IgD-negative memory B cell (primary cell): ENCODE data around the gene SMTN. TPM values are rescaled to one million over a fixed set of nuclear protein-coding genes. Genes with fewer than 3 reads are reported as not detected.

Experiments used
- H3K27ac Mint-ChIP-seq, 3 donors: one replicate each; pipeline ENCODE4 v1.8.0; 2020 to 2022; ENCODE audit warnings: mild to moderate bottlenecking in 3 of 3, mixed read lengths in 3 of 3, moderate library complexity in 1 of 3
- H3K27me3 Mint-ChIP-seq: one replicate; pipeline ENCODE4 v1.8.0; 2021; ENCODE audit warnings: mixed read lengths
- H3K36me3 Mint-ChIP-seq: one replicate; pipeline ENCODE4 v1.8.0; 2020; ENCODE audit warnings: mild to moderate bottlenecking, mixed read lengths
- H3K4me1 Mint-ChIP-seq, 3 donors: one replicate each; pipeline ENCODE4 v1.8.0; 2020 to 2022; ENCODE audit warnings: mixed read lengths in 3 of 3, mild to moderate bottlenecking in 1 of 3
- H3K4me3 Mint-ChIP-seq, 4 donors: one replicate each; pipeline ENCODE4 v1.8.0; 2020 to 2022; ENCODE audit warnings: mild to moderate bottlenecking in 4 of 4, mixed read lengths in 4 of 4, moderate library complexity in 3 of 4
- H3K9me3 Mint-ChIP-seq, 3 donors: one replicate each; pipeline ENCODE4 v1.8.0; 2020 to 2021; ENCODE audit warnings: mixed read lengths in 3 of 3, mild to moderate bottlenecking in 1 of 3
- polyA plus RNA-seq: library from polyadenylated mRNA; unstranded; fragments of 300-500 nt; fragmentation: Illumina TruSeq; gene quantifications from one replicate; pipeline ENCODE4 v1.2.3, GENCODE V29; 2021

Gene SMTN
- polyA plus RNA-seq, 1 donor from 2014 or later, result 6.0 TPM

GRCh38 chr22:31130873-31131272, 49.8 kb downstream of the SMTN start:
- Mint-ChIP-seq H3K27me3 (no peaks in the 10 kb centered on the region), H3K9me3 (no peaks in the 10 kb centered on the region), H3K27ac (no peak overlapping the region), H3K4me3 (no peak overlapping the region), H3K36me3 (no peaks in the 10 kb centered on the region), H3K4me1 (peaks cover 0 to 4% (median 2%) of the 10 kb centered on the region in 3 donors)

- Mint-ChIP-seq H3K9me3 (no peaks in the 10 kb centered on the region), H3K27ac (no peak overlapping the region), H3K27me3 (peaks cover 2% of the 10 kb centered on the region), H3K36me3 (no peaks in the 10 kb centered on the region), H3K4me1 (peaks cover 0 to 2% (median 0%) of the 10 kb centered on the region in 3 donors), H3K4me3 (no peak overlapping the region)
Observed at GRCh38 chr22:31133911-31134310, 52.8 kb downstream of the SMTN start.

DNA sequence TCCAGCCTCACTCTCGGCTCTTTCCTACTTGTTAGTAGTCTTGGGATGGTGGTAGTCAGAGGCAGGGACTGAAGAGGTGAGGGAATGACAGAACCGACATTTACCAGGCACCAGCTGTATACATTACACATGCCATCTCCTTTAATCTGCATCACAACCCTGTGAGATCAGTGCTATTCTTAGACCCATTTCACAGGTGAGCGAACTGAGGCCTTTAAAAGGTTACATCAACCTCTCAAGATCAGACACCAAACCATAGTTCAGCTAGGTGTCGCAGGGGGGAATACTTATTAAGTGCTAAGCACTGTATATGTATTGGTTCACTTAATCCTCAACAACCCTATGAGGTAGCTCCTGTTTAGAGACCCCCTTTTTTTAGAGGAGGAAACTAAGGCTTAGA, 53.6 kb downstream of the SMTN start:
- Mint-ChIP-seq H3K27ac (no peak overlapping the region), H3K36me3 (no peaks in the 10 kb centered on the region), H3K4me3 (no peak overlapping the region), H3K9me3 (no peaks in the 10 kb centered on the region), H3K27me3 (peaks cover 2% of the 10 kb centered on the region), H3K4me1 (peaks cover 0 to 2% (median 0%) of the 10 kb centered on the region in 3 donors)

GRCh38 chr22:31135706-31136105, 54.6 kb downstream of the SMTN start:
- no peaks in the 10 kb centered on the region for H3K9me3 Mint-ChIP-seq
- H3K27me3 Mint-ChIP-seq, result peaks cover 2% of the 10 kb centered on the region
- no peak overlapping the region for H3K27ac Mint-ChIP-seq
- H3K4me1 Mint-ChIP-seq, result peaks cover 0 to 2% (median 0%) of the 10 kb centered on the region in 3 donors
- H3K4me3 Mint-ChIP-seq, result no peak overlapping the region
- no peaks in the 10 kb centered on the region for H3K36me3 Mint-ChIP-seq

DNA sequence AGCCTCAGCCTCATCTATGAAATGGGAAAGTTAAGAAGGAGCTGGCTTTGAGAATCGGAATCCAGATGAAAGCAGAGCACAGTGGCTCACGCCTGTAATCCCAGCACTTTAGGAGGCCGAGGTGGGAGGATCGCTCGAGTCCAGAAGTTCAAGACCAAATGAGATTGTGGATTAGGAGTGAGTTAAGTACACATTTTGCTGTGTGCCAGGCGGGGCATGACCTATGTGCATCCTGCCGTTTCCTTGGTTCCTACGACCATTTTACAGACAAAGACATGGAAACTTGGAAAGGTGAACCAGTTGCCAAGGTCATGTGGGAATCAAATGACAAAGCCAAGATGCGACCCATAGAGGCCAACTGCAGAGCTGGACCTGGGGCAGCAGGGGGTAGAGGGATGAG, 55.0 kb downstream of the SMTN start:
- Mint-ChIP-seq H3K4me1 (peaks cover 0 to 2% (median 0%) of the 10 kb centered on the region in 3 donors), H3K36me3 (no peaks in the 10 kb centered on the region), H3K27me3 (peaks cover 2% of the 10 kb centered on the region), H3K9me3 (no peaks in the 10 kb centered on the region), H3K27ac (no peak overlapping the region), H3K4me3 (no peak overlapping the region)

- no peaks in the 10 kb centered on the region for H3K9me3 Mint-ChIP-seq
- no peak overlapping the region for H3K27ac Mint-ChIP-seq
- H3K4me1 Mint-ChIP-seq, result peaks cover 0 to 2% (median 0%) of the 10 kb centered on the region in 3 donors
- H3K27me3 Mint-ChIP-seq, result peaks cover 2% of the 10 kb centered on the region
- no peaks in the 10 kb centered on the region for H3K36me3 Mint-ChIP-seq
- no peak overlapping the region for H3K4me3 Mint-ChIP-seq
Observed at GRCh38 chr22:31136711-31137110, 55.6 kb downstream of the SMTN start.

- Mint-ChIP-seq H3K27ac (no peak overlapping the region), H3K4me1 (peaks cover 0 to 2% (median 0%) of the 10 kb centered on the region in 3 donors), H3K9me3 (no peaks in the 10 kb centered on the region), H3K4me3 (no peak overlapping the region), H3K27me3 (peaks cover 2% of the 10 kb centered on the region), H3K36me3 (no peaks in the 10 kb centered on the region)
Observed at GRCh38 chr22:31137721-31138120, 56.6 kb downstream of the SMTN start.

DNA sequence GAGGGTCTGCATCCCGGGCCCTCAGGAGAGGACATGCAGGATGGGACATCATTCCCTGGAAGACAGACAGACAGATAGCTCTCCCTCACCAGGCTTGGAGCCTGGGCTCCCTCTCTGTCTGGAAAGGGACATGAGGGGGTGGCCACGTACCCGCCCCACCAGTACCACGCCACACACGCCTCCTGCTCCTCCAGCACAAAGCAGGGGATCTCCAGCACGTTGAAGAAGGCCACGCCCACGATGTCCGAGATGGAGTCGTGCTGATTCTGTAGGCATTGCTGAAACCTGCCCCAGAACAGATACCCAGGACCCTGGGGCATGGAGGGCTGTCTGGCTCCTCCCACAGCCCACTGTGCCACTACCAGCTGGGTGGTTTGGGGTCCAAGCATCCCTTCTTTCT, 57.0 kb downstream of the SMTN start:
- Mint-ChIP-seq H3K9me3 (no peaks in the 10 kb centered on the region), H3K36me3 (no peaks in the 10 kb centered on the region), H3K4me1 (peaks cover 0 to 2% (median 0%) of the 10 kb centered on the region in 3 donors), H3K27ac (no peak overlapping the region), H3K4me3 (no peak overlapping the region), H3K27me3 (peaks cover 2% of the 10 kb centered on the region)

DNA sequence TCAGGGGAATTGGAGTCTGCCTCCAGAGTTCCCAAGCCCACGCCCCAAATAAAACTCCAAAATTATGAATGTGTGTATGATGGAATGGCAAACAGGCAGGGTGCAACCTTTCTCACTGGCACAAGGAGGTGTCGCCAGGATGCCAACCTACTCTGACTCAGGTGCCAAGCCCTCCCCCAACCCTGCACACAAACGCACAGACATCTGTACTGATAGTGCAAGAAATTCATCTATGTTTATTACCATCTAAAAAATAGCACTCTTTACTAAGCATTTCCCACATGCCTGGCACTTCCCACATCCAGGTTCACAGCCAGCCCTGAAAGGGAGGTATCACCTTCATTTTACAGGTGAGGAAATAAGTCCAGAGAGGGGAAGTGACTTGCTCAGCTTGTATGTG, 57.9 kb downstream of the SMTN start:
- H3K27me3 Mint-ChIP-seq, result peaks cover 2% of the 10 kb centered on the region
- no peak overlapping the region for H3K4me3 Mint-ChIP-seq
- no peaks in the 10 kb centered on the region for H3K36me3 Mint-ChIP-seq
- peaks cover 0 to 2% (median 0%) of the 10 kb centered on the region in 3 donors for H3K4me1 Mint-ChIP-seq
- H3K27ac Mint-ChIP-seq, result no peak overlapping the region
- no peaks in the 10 kb centered on the region for H3K9me3 Mint-ChIP-seq

DNA sequence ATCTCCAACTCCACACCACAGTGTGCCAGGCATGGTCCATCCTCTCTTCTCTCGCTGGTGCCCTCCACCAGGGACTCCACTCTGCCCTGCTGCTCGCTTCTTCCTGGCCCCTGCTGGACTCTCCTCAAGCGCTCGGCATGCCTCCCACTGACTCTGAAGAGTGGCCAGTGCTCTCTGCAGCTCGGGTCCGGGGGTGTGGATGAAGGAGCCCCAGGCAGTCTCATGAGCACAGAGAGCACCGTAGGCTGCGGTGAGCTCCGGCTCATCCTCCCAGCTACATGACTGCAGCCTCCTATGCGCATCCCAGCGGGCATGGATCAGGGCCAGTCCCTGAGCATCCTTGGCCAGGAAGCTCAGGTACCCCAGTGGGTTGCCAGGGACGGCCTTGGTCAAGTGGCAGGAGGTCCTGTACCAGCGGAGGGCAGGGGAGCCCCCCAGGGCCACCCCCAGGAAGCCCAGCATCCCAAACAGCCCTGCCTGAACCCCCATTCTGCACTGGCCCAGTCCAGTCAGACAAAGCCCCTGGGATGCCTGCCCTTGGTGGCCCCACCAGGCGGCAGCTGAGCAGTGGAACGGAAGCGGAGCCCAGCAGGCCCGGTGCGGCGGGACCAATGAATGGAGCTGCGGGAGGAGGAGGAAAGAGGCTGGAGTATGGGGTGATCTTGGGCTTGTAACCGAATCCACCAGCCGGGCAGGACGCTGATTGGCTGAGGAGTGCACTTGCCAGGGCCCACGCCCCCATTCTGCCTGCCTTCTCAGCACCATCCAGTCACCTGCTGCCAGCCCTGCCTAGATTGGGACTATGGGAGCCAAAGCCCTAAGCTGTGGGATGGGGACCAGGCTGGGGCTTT, 59.0 kb downstream of the SMTN start, which contains the start of gene PLA2G3:
TSS of gene PLA2G3 (minus strand) at position 643 of the 851 bp plus-strand sequence. CDS start at position 489, 154 bp downstream.
- no peak within 1 kb of the TSS for H3K4me3 Mint-ChIP-seq
- no peaks in the 10 kb centered on the region for H3K36me3 Mint-ChIP-seq
- H3K27me3 Mint-ChIP-seq, result peaks cover 2% of the 10 kb centered on the region
- H3K4me1 Mint-ChIP-seq, result peaks cover 0 to 2% (median 0%) of the 10 kb centered on the region in 3 donors
- H3K9me3 Mint-ChIP-seq, result peaks cover 2 to 6% (median 3%) of the 10 kb centered on the region in 3 donors
- H3K27ac Mint-ChIP-seq, result no peak within 1 kb of the TSS

- H3K4me3 Mint-ChIP-seq, result no peak overlapping the region
Observed at GRCh38 chr22:31140746-31141145, 59.6 kb downstream of the SMTN start.

GRCh38 chr22:31141551-31141950, 60.4 kb downstream of the SMTN start:
- peaks cover 0 to 2% (median 0%) of the 10 kb centered on the region in 3 donors for H3K4me1 Mint-ChIP-seq
- no peak overlapping the region for H3K27ac Mint-ChIP-seq
- peaks cover 2% of the 10 kb centered on the region for H3K27me3 Mint-ChIP-seq
- peaks cover 2 to 9% (median 5%) of the 10 kb centered on the region in 3 donors for H3K9me3 Mint-ChIP-seq
- H3K4me3 Mint-ChIP-seq, result no peak overlapping the region
- H3K36me3 Mint-ChIP-seq, result no peaks in the 10 kb centered on the region

More at GRCh38 chr22:31140746-31141145, 59.6 kb downstream of the SMTN start:
- H3K27ac Mint-ChIP-seq, result no peak overlapping the region
- H3K36me3 Mint-ChIP-seq, result no peaks in the 10 kb centered on the region
- H3K27me3 Mint-ChIP-seq, result peaks cover 2% of the 10 kb centered on the region
- H3K9me3 Mint-ChIP-seq, result peaks cover 2 to 9% (median 3%) of the 10 kb centered on the region in 3 donors
- H3K4me1 Mint-ChIP-seq, result peaks cover 0 to 2% (median 0%) of the 10 kb centered on the region in 3 donors

- peaks cover 0 to 2% (median 0%) of the 10 kb centered on the region in 3 donors for H3K4me1 Mint-ChIP-seq
- peaks cover 2% of the 10 kb centered on the region for H3K27me3 Mint-ChIP-seq
- H3K36me3 Mint-ChIP-seq, result no peaks in the 10 kb centered on the region
- H3K9me3 Mint-ChIP-seq, result peaks cover 2 to 13% (median 7%) of the 10 kb centered on the region in 3 donors
- no peak overlapping the region for H3K27ac Mint-ChIP-seq
- no peak overlapping the region for H3K4me3 Mint-ChIP-seq
Observed at GRCh38 chr22:31142285-31142684, 61.2 kb downstream of the SMTN start.

DNA sequence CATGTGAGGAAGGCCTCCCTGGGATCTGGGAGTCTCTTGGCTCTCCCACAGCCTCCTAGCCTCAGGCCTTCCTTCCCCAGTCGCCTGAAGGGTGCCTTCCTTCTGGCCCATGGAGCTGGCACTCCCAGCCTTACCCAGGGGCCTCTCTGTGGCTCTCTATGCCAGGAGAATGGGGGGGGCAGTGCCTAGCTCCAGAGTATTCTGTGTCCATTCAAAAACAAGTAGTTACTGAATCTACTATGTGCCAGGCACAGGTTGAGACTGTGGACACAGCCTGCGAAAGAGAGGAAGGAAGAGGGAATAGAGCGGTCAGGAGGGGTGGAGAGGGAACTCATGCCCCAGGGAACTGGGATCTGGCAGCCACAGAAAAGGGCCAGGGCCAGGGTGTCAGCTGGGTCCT, 61.9 kb downstream of the SMTN start:
- Mint-ChIP-seq H3K9me3 (peaks cover 2 to 15% (median 8%) of the 10 kb centered on the region in 3 donors), H3K4me3 (no peak overlapping the region), H3K27me3 (peaks cover 2% of the 10 kb centered on the region), H3K4me1 (peaks cover 0 to 2% (median 0%) of the 10 kb centered on the region in 3 donors), H3K27ac (no peak overlapping the region), H3K36me3 (no peaks in the 10 kb centered on the region)

- H3K4me1 Mint-ChIP-seq, result no peaks in the 10 kb centered on the region
- H3K4me3 Mint-ChIP-seq, result no peak overlapping the region
- H3K27ac Mint-ChIP-seq, result no peak overlapping the region
- H3K9me3 Mint-ChIP-seq, result peaks cover 2 to 15% (median 8%) of the 10 kb centered on the region in 3 donors
- H3K36me3 Mint-ChIP-seq, result no peaks in the 10 kb centered on the region
- H3K27me3 Mint-ChIP-seq, result peaks cover under 1% of the 10 kb centered on the region
Observed at GRCh38 chr22:31143537-31143936, 62.4 kb downstream of the SMTN start.
